HCT116 (cell line): ENCODE data around the gene BTBD9. TPM values are rescaled to one million over a fixed set of nuclear protein-coding genes. Genes with fewer than 3 reads are reported as not detected.

Experiments used
- ATAC-seq: fragments of 200-7000 bp; cut with Tn5 transposase; 2 replicates; pipeline ENCODE4 v1.9.1; 2020; ENCODE audit warnings: mild to moderate bottlenecking, moderate library complexity
- BruUV-seq: library from RNA; stranded (reverse); fragments of 400-500 nt; replicated peaks from 2 replicates; lab custom pipeline; 2021; lab: Mats Ljungman, UMichigan
- CTCF ChIA-PET: fragments of 300-600 bp; sonication (Branson Sonifier 250); formaldehyde crosslinking; loops from one replicate; lab custom pipeline; 2021; ENCODE audit warnings: antibody characterized with exemption; lab: Charles Lee
- POLR2A ChIA-PET: fragments of 300-600, 350-600 bp; sonication (Branson Sonifier 250); formaldehyde crosslinking; loops from one replicate; lab custom pipeline; 2021; ENCODE audit warnings: antibody characterized with exemption; lab: Charles Lee
- RAD21 ChIA-PET, 2 experiments: fragments of 300-600 bp; sonication (Branson Sonifier 250); formaldehyde crosslinking; loops; one replicate each; lab custom pipeline; 2023; ENCODE audit warnings: low total read pairs in 2 of 2; ENCODE audit not compliant: uncharacterized antibody in 2 of 2, unreplicated experiment in 2 of 2, low non-redundant PET in 1 of 2; lab: Charles Lee
- DNase-seq: peaks from one replicate; pipeline ENCODE4 v3.0.0-alpha.2; 2010; ENCODE audit warnings: low read depth, low spot score
- H2AFZ ChIP-seq: fragments of 200-600 bp; shearing (Covaris generic), sonication (generic); 2 replicates; pipeline ENCODE4 v1.6.1; 2017; ENCODE audit warnings: low read depth, mixed run types, mixed read lengths, antibody characterized with exemption, low read length; ENCODE audit not compliant: poor library complexity, severe bottlenecking
- H3K27ac ChIP-seq: 2 replicates; pipeline ENCODE4 v1.5.1; 2012; ENCODE audit warnings: low read depth, low read length
- H3K27me3 ChIP-seq: fragments of 200-600 bp; sonication (generic); 2 replicates; pipeline ENCODE4 v1.6.1; 2016; ENCODE audit warnings: mixed run types, low read length, mixed read lengths; ENCODE audit not compliant: insufficient read depth
- H3K36me3 ChIP-seq, 2 experiments: fragments of 200-500 bp in 1 of 2; fragments of 200-600 bp in 1 of 2; sonication (Bioruptor generic) in 1 of 2; sonication (generic) in 1 of 2; 2 replicates each; pipeline versions ENCODE4 v1.5.1 to v1.6.1; 2014 to 2016; ENCODE audit warnings: low read length in 2 of 2, inconsistent platforms in 1 of 2, mixed read lengths in 1 of 2, mixed run types in 1 of 2; ENCODE audit not compliant: insufficient read depth in 2 of 2, control insufficient read depth in 1 of 2
- H3K4me1 ChIP-seq, 2 experiments: fragments of 200-600 bp in 1 of 2; sonication (generic) in 1 of 2; 2 replicates each; pipeline versions ENCODE4 v1.5.1 to v1.6.1; 2012 to 2017; ENCODE audit warnings: low read length in 2 of 2, inconsistent platforms in 1 of 2, mild to moderate bottlenecking in 1 of 2, mixed read lengths in 1 of 2, mixed run types in 1 of 2, moderate library complexity in 1 of 2; ENCODE audit not compliant: insufficient read depth in 2 of 2, control insufficient read depth in 1 of 2
- H3K4me2 ChIP-seq: fragments of 200-600 bp; sonication (generic); 2 replicates; pipeline ENCODE4 v1.6.1; 2017; ENCODE audit warnings: mixed run types, low read length, mixed read lengths
- H3K4me3 ChIP-seq, 2 experiments: fragments of 200-600 bp in 1 of 2; sonication (generic) in 1 of 2; replicated peaks in 1 of 2; 2 replicates each; pipeline ENCODE4 v1.5.1; 2011 to 2016; ENCODE audit warnings: low read length in 2 of 2, control low read depth in 1 of 2, low read depth in 1 of 2, mild to moderate bottlenecking in 1 of 2, mixed read lengths in 1 of 2, mixed run types in 1 of 2
- H3K79me2 ChIP-seq: fragments of 200-600 bp; sonication (generic); 2 replicates; pipeline ENCODE4 v1.6.1; 2017; ENCODE audit warnings: mild to moderate bottlenecking, mixed run types, low read length, moderate library complexity, mixed read lengths; ENCODE audit not compliant: insufficient read depth
- H3K9ac ChIP-seq: fragments of 200-600 bp; sonication (generic); 2 replicates; pipeline ENCODE4 v1.6.1; 2016; ENCODE audit warnings: low read length, mixed read lengths
- H3K9me2 ChIP-seq: fragments of 200-600 bp; sonication (generic), shearing (Covaris generic); 2 replicates; pipeline ENCODE4 v1.6.1; 2017; ENCODE audit warnings: mixed run types, mild to moderate bottlenecking, moderate library complexity; ENCODE audit not compliant: insufficient read depth
- H3K9me3 ChIP-seq, 2 experiments: fragments of 200-500 bp in 1 of 2; fragments of 200-600 bp in 1 of 2; sonication (Bioruptor generic) in 1 of 2; sonication (generic) in 1 of 2; 2 replicates each; pipeline ENCODE4 v1.6.1; 2014 to 2017; ENCODE audit warnings: low read length in 2 of 2, mixed read lengths in 2 of 2, inconsistent platforms in 1 of 2, low read depth in 1 of 2, mild to moderate bottlenecking in 1 of 2, mixed run types in 1 of 2, moderate library complexity in 1 of 2; ENCODE audit not compliant: control insufficient read depth in 1 of 2, insufficient read depth in 1 of 2
- H4K20me1 ChIP-seq: fragments of 200-600 bp; sonication (generic), shearing (Covaris generic); 2 replicates; pipeline ENCODE4 v1.6.1; 2017; ENCODE audit warnings: mixed run types, mild to moderate bottlenecking, moderate library complexity; ENCODE audit not compliant: insufficient read depth
- CEBPB ChIP-seq: IDR thresholded peaks from 2 replicates; pipeline ENCODE4 v1.6.1; 2012; ENCODE audit warnings: low read depth
- EGR1 ChIP-seq: IDR thresholded peaks from 2 replicates; pipeline ENCODE4 v1.6.1; 2012; ENCODE audit warnings: low read depth
- ELF1 ChIP-seq: IDR thresholded peaks from 2 replicates; pipeline ENCODE4 v1.6.1; 2012; ENCODE audit warnings: low read depth, borderline replicate concordance
- EZH2 ChIP-seq: fragments of 200-600 bp; sonication (generic); IDR thresholded peaks from 2 replicates; pipeline ENCODE4 v1.6.1; 2017; ENCODE audit warnings: antibody characterized with exemption, mixed run types
- POLR2A ChIP-seq: IDR thresholded peaks from 2 replicates; pipeline ENCODE4 v1.7.0; 2011; ENCODE audit warnings: borderline replicate concordance; ENCODE audit not compliant: insufficient read depth, insufficient read length; ENCODE audit errors: extremely low read depth
- POLR2AphosphoS5 ChIP-seq: IDR thresholded peaks from 2 replicates; pipeline ENCODE4 v1.6.1; 2011; ENCODE audit warnings: mild to moderate bottlenecking, low read depth, low read length, moderate library complexity
- YY1 ChIP-seq: IDR thresholded peaks from 2 replicates; pipeline ENCODE4 v1.6.1; 2011; ENCODE audit warnings: low read length, low read depth, moderate library complexity, mild to moderate bottlenecking; ENCODE audit not compliant: insufficient replicate concordance; ENCODE audit errors: extremely low read depth
- ZNF274 ChIP-seq: fragments of 200-500 bp; sonication (Bioruptor generic); IDR thresholded peaks from 2 replicates; pipeline ENCODE4 v1.6.1; 2014; ENCODE audit warnings: mild to moderate bottlenecking, low read depth, low read length, inconsistent platforms
- intact Hi-C: fragments of 100-400 bp; cut with micrococcal nuclease; formaldehyde crosslinking; loops from 2 replicates; pipeline ENCODE4 v1.10.0; 2022
- total RNA-seq: library from RNA; stranded (reverse); gene quantifications from one replicate; pipeline ENCODE4 v1.2.1, GENCODE V29; 2021; ENCODE audit not compliant: unreplicated experiment
- TF ChIP-seq, protein P1 (sequence below): IDR thresholded peaks from 2 replicates; pipeline ENCODE4 v1.6.1; 2012

BTBD9 gene
- total RNA-seq, 1 experiment from 2014 or later, result 10.9 TPM

- TF ChIP-seq, protein P1, sequence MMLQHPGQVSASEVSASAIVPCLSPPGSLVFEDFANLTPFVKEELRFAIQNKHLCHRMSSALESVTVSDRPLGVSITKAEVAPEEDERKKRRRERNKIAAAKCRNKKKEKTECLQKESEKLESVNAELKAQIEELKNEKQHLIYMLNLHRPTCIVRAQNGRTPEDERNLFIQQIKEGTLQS, result no peak
- no peak for TF ChIP-seq EZH2
- no peak for TF ChIP-seq ZNF274
These were observed 465.8 kb downstream of the BTBD9 start (continued) for GRCh38 chr6:38173909-38174308.

DNA sequence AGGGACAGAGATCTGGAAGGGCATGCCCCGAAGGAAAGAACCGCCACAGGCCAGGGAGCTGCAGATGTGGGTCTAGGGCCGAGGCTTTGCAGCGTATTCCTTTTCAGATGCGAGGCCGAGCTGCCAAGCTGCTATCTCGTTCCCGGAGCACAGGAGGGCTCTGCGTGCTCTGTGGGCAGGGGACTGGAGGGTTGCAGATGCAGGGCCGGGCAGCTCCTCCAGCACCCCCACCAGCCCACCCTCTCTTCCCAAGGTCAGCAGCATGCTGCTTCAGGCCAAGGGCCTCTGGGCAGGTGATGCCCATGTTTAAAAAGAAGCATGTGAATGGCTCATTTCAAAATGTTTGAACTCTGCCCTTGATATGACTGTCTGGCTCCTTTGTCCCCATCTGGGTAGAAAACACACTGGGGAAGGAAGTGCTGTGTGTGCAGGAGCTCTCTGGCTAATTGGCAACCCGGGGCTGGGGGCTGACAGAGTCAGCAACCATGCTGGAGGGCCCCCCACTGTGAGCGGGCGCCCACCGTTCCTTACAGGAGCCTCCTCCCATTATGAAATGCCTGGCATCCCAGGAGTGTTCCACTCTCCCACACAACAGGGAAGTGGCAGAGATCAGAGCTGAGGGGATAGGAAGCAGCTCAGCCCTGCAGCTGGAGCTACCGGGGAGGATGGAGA, 466.9 kb downstream of the BTBD9 start:
- RAD21 ChIA-PET, result no interaction called here
- DNase-seq, result no peak
- BruUV-seq, result no TSS peak
- no peak overlapping the region for H3K27ac ChIP-seq
- H3K36me3 ChIP-seq, result no peaks in the 10 kb centered on the region
- TF ChIP-seq POLR2AphosphoS5 (no peak), POLR2A (no peak), ZNF274 (no peak), CEBPB (no peak), ELF1 (no peak), YY1 (no peak), EGR1 (no peak)
- no peaks in the 10 kb centered on the region for H3K79me2 ChIP-seq
- ATAC-seq, result no peak
- no peak overlapping the region for H2AFZ ChIP-seq
- H3K4me2 ChIP-seq, result no peak overlapping the region
- no peaks in the 10 kb centered on the region for H3K9me3 ChIP-seq
- POLR2A ChIA-PET, result no interaction called here
- no peaks in the 10 kb centered on the region for H4K20me1 ChIP-seq
- no peaks in the 10 kb centered on the region for H3K27me3 ChIP-seq
- no peaks in the 10 kb centered on the region for H3K4me1 ChIP-seq
- intact Hi-C loops, result no loop called here
- no peak overlapping the region for H3K9ac ChIP-seq
- no peaks in the 10 kb centered on the region for H3K9me2 ChIP-seq
- CTCF ChIA-PET, result no interaction called here
- H3K4me3 ChIP-seq, result no peak overlapping the region
